ENCODE results near the gene KRT71.

Gene KRT71

GRCh38 chr12:52497975-52498374 lies 55.0 kb downstream of the KRT71 start:
- DNase-seq (ENCODE audit: low read depth) = no peak
- H3K4me3 ChIP-seq (ENCODE audit: low read length) = no peak overlapping the region
- TF ChIP-seq CTCF (conservative IDR thresholded peaks at IDR 0.05; ENCODE audit: low read length) = no peak

GRCh38 chr12:52496590-52497071 lies 56.3 kb downstream of the KRT71 start:
- H3K4me3 ChIP-seq (ENCODE audit: low read length) = no peak overlapping the region
- DNase-seq (ENCODE audit: low read depth) = peak; percentile 87
- no peak for TF ChIP-seq CTCF (conservative IDR thresholded peaks at IDR 0.05; ENCODE audit: low read length)

- no peak for TF ChIP-seq CTCF (conservative IDR thresholded peaks at IDR 0.05; ENCODE audit: low read length)
- DNase-seq (ENCODE audit: low read depth) = peak; percentile 4
- H3K4me3 ChIP-seq (ENCODE audit: low read length) = no peak overlapping the region
Measured at GRCh38 chr12:52496054-52496453, 56.9 kb downstream of the KRT71 start.

DNA sequence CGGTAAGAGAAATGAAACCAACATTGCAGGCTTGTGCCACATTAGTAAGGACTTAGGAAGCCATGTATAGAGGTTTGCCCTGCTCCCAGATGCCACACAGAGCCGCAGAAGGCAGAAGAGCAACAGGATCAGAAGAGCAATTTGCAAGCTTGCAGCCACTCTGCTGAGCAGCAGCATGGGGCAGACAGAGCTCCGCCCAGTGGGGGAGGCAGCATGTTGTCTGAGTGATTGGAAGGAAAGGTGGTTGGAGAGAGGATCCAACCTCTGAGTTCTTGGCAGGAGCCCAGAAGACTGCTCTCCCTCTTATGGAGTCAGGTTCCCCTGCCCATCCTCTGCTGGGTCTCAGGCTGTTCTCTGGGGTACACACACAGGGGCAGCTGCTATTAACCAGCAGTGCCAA lies 57.6 kb downstream of the KRT71 start:
- TF ChIP-seq CTCF (conservative IDR thresholded peaks at IDR 0.05; ENCODE audit: low read length) = no peak
- H3K4me3 ChIP-seq (ENCODE audit: low read length) = no peak overlapping the region
- DNase-seq (ENCODE audit: low read depth) = peak; percentile 13

- H3K4me3 ChIP-seq (ENCODE audit: low read length) = no peak overlapping the region
- no peak for TF ChIP-seq CTCF (conservative IDR thresholded peaks at IDR 0.05; ENCODE audit: low read length)
- DNase-seq (ENCODE audit: low read depth) = peak; percentile 87
Measured at GRCh38 chr12:52494518-52494917, 58.4 kb downstream of the KRT71 start.

DNA sequence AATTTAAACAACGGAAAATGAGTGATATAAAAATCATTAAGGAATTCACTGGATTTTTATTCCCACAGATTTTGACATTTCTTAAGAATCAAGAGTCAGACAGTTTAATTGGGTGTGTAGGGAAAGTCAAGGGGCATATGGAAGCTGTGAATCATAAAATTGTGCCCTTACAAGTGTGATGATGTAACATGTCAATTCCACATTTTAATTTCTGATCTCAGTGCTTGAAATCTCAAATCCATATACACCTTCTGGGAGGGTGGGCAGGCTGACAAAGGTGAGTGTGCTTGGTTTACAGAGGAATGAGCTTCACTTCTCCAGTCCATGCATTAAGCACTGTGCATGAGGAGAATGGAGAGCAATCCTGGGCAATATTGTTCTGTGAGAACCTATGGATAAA lies 58.8 kb downstream of the KRT71 start:
- peak; percentile 16 for DNase-seq (ENCODE audit: low read depth)
- TF ChIP-seq CTCF (conservative IDR thresholded peaks at IDR 0.05; ENCODE audit: low read length) = no peak
- no peak overlapping the region for H3K4me3 ChIP-seq (ENCODE audit: low read length)
